GM10847 (cell line): ENCODE measurements around the gene KDM5B.

Experiments used
- POLR2A ChIP-seq: IDR thresholded peaks from 2 replicates; pipeline ENCODE4 v1.6.1; 2011; ENCODE audit not compliant: insufficient read length; ENCODE audit errors: extremely low read depth

Gene KDM5B

GRCh38 chr1:202834771-202835547 is 26.7 kb upstream of the KDM5B start:
- no peak for TF ChIP-seq POLR2A

- TF ChIP-seq POLR2A: no peak
These were observed 23.7 kb upstream of the KDM5B start for GRCh38 chr1:202831906-202832305.

- TF ChIP-seq POLR2A: no peak
These were observed 17.5 kb upstream of the KDM5B start for GRCh38 chr1:202825748-202826147.

GRCh38 chr1:202821467-202821866 is 13.2 kb upstream of the KDM5B start:
- TF ChIP-seq POLR2A: no peak

GRCh38 chr1:202818819-202819218 is 10.6 kb upstream of the KDM5B start:
- TF ChIP-seq POLR2A: no peak

GRCh38 chr1:202815120-202815519 is 6.9 kb upstream of the KDM5B start:
- TF ChIP-seq POLR2A: no peak

- no peak for TF ChIP-seq POLR2A
These were observed 4.2 kb upstream of the KDM5B start for GRCh38 chr1:202812176-202813026.

- no peak for TF ChIP-seq POLR2A
These were observed 3.3 kb upstream of the KDM5B start for GRCh38 chr1:202811296-202812175.

- peak; percentile 51 for TF ChIP-seq POLR2A
These were observed 2.5 kb upstream of the KDM5B start, which contains the start of gene PCAT6 for GRCh38 chr1:202810615-202811295. Gene PCAT6, plus strand, starts transcription at chr1:202810954.

- no peak for TF ChIP-seq POLR2A
These were observed 2.0 kb upstream of the KDM5B start for GRCh38 chr1:202810193-202810614.

GRCh38 chr1:202809597-202810159 is 1.5 kb upstream of the KDM5B start:
- no peak for TF ChIP-seq POLR2A

GRCh38 chr1:202807451-202807925 is 733 bp downstream of the KDM5B start:
- no peak for TF ChIP-seq POLR2A

GRCh38 chr1:202806845-202807450 is 1.3 kb downstream of the KDM5B start:
- no peak for TF ChIP-seq POLR2A
